AG08395 (cell line): Measurements from ENCODE around the gene FAM20C.

ENCODE experiments used
- DNase-seq: peaks from one replicate; pipeline ENCODE4 v3.0.0; 2012; ENCODE audit warnings: mixed read lengths, low spot score

The FAM20C gene

DNA sequence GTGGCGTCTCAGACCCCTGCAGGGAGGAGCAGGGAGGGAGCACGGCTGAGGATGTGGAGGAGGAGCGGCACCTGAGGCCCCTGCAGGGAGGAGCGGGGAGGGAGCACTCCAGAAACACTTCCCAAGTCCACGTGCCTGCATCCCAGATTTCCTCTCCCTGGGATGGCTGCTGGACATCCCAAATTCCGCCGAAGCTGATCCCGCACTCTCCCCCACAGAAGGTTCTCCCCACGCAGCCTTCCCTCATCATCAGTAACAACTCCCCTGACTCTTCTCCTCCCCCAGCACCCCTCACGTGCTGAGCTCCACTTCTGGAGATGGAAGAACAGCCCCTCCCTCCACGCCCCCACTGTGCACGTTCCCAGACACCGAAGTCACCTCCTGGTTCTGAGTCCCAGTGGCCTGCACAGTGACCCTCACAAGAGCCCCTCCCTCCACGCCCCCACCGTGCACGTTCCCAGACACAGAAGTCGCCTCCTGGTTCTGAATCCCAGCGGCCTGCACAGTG is 79.8 kb downstream of the FAM20C start:
- DNase-seq: no peak

DNA sequence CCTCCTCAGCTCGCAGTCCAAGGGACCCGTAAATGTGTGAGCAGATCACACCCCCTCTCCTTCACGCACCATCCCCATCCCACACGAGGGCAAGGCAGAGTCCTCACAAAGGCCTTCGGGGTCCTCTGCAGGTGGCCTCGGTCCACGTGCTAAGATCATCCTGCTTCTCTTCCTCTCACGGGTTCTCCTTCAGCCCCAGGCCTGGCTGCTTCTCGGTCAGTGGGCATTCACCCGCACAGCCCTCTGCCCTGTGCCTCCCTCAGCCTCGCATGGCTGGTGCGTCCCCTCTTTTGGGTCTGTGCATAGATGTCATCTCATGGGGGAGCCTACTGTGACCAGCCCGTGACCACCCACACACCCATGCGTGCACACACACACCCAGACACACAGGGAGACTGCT is 80.3 kb downstream of the FAM20C start:
- DNase-seq: no peak

DNA sequence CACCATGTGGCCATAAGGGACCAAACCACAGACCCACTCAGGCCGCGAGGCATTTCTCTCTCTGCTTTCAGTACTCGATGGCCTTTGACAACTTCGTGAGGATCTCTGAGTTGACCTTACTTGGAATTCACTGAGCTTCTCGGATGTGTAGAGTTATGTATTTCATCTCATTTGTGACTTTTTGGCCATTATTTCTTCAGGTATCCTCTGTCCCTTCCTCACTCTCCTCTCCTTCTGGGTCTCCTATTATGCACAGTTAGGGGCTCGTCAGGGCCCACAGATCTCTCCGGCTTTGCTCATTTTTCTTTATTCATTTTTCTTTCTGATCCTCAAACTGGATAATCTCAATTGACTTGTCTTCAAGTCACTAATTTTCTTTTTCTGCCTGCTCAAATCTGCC is 81.0 kb downstream of the FAM20C start:
- no peak for DNase-seq

DNA sequence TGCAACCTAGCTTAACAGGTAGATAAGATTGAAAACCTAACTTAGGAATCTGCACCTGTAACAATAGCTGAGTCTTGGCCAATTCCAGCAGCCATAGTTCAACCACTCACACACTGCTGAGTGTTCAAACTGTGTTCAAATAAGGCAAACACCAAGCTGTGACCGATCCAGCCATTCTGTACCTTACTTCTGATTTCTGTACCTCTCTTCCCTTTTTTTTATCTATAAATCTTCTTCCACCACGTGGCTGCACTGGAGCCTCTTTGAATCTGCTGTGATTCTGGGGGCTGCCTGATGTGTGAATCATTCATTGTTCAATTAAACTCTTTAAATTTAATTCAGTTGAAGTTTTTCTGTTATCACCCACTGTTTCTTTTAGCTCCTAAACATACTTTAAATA is 81.9 kb downstream of the FAM20C start:
- DNase-seq: no peak

GRCh38 chr7:276230-276835 is 84.0 kb downstream of the FAM20C start:
- DNase-seq: no peak

DNA sequence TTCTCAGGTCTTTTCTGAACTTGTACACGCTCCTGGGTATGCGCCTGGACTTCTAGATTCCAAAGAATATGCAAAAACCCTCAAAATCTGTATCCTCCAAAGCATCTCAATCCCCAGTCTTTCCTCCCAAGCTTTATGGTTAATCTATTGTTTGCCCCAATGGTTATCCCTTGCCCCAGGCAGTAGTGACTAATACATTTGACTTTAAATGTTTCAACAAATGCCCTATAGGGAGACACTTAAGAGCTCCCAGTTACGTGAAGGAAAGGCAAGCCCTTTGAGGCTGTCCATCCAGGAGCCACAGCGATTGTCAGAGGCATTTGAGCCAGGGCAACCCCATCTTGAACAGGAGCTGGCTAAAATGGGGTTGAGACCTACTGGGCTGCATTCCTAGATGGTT is 84.9 kb downstream of the FAM20C start:
- no peak for DNase-seq

DNA sequence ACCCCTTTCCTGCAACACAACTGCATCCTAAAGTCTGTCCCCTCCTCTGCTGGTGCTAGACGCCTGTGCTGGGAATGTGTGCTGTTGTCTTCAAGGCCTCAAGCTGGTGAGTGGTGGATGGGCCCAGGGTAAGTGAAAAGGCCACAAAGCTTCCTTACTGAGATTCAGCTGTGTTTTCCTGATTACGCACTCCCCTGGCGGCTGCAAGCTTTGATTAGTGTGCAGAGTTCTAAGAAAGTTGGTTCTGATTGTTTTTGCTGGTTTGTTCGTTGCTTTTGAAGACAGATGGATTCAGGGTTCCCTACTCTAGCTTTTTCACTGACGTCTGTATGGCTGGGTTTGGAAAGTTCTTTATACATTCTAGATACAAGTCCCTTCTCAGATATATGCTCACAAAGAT is 85.7 kb downstream of the FAM20C start:
- no peak for DNase-seq

DNA sequence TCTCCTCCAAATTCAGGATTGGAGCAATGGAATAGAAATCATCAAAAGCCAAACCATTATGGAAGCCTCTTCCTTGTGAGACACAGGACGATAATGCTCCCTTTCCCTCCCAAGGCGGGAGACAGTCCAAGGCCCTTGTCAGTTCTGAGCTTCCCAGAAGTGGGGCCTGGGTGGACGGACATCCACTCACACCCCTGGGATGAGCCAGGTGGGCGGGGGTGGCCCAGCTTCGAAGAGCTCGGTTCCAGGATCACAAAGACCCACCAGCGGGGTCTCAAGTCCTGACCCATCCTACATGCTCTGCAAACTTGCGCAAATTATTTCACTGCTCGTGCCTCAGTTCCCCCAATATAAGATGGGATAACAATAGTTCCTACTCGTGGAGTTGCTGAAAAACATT is 87.5 kb downstream of the FAM20C start:
- DNase-seq: no peak

- DNase-seq: no peak
These were observed 88.1 kb downstream of the FAM20C start for GRCh38 chr7:280461-280860.

DNA sequence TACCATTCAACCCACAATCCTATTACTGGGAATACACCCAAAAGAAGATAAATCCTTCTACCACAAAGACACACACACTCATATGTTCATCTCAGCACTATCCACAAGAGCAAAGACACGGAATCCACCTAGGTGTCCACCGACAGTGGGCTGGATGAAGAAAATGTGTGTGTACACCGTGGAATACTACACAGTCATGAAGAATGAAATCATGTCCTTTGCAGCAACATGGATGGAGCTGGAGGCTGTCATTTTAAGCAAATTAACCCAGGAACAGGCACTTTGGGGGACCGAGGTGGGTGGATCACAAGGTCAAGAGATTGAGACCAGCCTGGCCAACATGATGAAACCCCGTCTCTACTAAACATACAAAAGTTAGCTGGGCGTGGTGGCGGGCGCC is 89.3 kb downstream of the FAM20C start:
- no peak for DNase-seq

DNA sequence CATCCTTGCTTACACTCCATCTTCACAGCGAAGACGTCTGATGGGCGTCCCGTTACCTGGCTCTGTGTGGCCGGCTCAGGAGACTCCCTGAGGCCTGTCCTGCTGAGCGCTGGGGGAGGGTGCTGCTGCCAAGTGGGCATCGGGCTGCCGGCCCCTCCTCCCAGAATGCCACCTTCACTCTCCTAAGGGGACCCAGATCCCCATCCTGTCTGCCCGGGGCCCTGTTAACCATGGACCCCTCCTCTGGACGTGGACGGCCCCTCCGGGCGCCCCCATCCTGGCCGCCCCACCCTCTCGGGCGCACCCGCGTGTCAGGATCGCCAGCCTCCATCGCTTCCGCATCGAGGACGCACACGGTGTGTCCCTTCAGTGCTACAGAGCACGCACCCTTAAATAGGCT is 90.2 kb downstream of the FAM20C start:
- no peak for DNase-seq

DNA sequence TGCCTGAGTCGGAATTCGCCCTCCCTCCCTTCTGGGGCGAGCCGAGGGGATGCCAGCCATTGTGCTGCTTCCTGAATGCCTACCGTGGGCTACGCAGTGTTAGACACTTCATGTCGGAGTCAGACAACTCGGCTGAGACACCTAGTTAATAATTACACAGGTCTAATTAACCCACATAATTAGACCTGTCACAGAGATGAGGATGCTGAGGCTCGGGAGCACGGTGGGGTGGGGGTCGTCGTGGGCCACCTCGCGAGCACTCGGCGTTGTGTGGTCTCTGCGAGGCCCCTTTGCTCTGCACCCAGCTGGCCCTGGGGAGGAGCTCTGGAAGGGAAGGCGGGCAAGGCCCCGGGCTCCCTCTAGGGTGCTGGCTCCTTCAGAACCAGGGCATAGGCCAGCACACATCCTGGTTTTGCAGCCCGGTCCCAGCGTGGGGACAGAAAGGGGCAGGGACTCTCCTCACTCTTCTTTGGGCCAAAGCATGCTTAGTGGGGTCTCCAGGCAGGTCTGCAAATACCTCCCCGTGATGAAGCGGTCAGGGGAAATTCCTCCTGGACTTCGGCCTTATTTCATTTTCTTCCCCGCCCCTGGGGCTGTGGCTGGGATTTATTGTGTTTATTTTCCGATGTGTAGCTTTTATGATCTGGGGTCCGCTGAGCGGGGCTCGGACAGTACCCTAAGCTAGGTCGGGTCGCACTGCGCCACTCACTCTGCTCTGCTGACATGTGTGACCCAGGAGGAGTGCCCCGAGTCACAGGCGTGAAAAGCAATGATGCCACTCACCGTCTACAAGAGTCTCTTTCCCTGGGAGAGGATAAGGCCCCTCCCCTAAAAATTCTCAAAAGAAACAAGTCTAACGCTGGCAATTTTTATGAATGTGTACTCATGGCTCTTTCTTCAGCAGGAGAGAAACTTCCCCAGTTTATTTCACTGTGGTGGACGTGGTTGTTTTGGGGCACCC is 92.7 kb downstream of the FAM20C start:
- DNase-seq: no peak

DNA sequence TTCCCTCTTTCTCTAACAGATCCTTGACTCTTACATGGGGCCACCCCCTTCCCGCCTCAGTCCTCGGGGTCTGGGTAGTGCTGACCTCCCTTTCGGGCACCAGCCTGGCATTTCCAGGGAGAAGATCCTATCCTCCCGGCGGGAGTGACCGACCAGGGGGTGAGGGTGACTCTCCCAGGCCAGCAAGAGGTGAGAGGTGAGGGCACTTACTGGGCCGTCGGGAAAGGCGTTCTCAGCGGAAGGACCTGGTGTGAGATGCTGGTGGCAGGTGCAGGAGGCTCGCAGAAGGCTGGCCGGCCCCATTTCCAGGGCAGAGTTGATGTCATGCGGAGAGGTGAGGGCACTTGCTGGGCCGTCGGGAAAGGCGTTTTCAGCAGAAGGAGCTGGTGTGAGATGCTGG is 93.4 kb downstream of the FAM20C start:
- no peak for DNase-seq

GRCh38 chr7:286266-286665 is 93.9 kb downstream of the FAM20C start:
- no peak for DNase-seq

DNA sequence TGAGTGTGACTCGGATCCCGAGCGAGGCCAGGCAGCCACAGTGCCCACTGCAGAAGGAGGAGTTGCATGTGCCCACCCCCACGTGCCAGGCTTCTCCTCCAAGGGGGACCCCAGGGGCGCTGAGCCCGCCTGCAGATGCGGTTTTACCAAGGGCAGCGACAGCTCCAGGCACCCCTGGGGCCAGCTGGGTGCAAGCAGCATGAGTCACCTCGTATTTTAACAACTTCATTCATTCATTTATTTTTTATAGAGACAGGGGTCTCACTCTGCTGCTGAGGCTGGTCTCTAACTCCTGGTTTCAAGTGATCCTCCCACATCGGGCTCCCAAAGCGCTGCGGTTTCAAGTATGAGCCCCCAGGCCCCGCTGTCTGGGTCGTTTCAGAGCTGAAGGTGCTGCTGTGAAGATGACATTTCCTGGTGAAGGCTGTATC is 96.3 kb downstream of the FAM20C start:
- no peak for DNase-seq

GRCh38 chr7:289209-289755 is 96.9 kb downstream of the FAM20C start:
- DNase-seq: no peak

DNA sequence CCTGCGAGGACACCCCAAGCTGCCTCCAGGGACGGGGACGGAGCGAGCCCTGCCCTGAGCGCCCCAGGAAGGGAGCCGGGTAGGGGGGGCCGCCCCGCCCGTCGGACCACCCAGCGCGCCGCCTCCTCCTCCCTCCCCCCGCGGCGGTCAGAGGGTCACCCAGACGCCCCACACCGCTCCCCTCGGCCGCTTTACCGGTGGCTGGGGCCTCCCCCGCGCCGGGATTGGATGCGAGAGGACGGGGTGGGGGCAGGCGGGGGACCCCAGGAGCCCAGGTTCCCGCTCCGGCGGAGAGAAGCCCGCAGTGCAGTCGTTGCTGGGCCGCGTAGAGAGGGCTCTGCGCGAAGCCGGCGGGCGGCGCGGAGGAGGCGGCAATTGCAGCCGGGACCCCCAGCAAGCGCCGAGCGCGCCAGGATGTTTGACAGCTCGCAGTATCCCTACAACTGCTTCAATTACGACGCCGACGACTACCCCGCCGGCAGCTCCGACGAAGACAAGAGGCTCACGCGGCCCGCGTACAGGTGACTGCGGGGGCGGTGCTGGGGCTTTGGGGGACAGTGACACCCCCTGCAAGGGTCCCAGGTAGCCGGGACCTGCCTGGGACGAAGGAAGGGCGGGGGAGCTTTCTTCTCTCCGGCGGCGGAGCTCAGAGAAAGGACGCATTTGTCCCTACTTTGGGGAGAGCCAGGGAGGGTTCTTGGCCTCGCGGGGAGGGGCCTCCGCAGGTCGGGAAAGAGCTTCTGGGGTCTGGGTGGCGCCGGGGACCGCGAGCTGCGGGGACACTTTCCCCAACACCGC is 97.6 kb downstream of the FAM20C start, which contains the start of gene FOXL3:
Gene FOXL3, plus strand, starts transcription at position 415 of the 798 bp plus-strand sequence. Its CDS starts 0 bp downstream, at position 415.
- DNase-seq: no peak

- no peak for DNase-seq
These were observed 98.4 kb downstream of the FAM20C start for GRCh38 chr7:290554-291372.

DNA sequence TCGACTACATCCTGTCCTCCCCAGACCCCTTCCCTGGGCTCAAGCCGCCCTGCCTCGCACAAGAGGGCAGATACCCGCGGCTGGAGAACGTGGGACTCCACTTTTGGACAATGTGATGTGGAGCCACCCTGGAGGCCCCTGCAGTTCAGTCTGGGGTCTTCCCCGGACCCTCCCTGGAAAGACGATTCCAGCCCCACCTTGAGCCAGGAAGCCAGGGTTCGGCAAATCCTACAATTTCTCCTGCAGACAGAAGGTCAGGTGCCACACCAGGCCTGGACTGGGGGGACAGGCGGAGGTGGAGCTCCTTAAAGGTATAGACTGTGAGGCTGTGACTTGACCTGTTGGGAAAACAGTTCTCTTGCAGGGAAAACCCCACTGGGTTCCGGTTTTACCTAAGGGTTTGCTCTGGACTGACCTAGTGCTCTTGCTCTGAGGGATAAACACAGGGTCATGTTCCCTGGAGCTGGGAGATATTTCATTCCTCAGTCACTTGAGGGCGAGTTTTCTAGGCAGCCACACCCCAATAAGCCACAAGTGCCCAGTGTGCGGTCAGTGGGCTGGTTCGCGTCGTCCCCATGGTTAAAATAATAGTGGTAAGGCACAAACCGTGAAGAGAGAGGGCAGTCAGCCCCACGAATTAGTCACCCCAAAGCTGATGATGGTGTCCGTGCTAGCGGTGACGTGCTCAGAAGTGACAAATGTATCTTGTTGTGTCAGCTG is 99.2 kb downstream of the FAM20C start:
- no peak for DNase-seq

DNA sequence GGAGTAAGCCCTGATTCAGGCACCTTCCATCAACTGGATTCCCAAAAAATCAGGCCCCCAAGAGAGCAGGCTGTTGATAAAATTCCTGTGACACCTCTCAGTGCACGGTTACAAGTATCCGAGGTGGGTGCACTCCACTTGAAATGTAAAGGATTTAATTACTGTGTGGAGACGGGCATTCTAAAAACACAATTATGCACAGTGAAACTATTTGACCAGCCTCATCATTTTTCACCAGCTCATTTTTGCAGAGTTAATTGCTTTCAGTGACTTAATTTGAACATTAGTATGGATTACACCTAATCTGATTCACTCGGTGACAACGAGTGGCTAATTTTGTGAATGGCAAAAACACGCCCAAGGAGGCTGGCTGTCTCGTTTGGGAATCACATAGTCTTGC is 99.9 kb downstream of the FAM20C start:
- DNase-seq: no peak

GRCh38 chr7:292826-293225 is 100.5 kb downstream of the FAM20C start:
- no peak for DNase-seq
